Mesothelial cell of epicardium (in vitro differentiated cells): ENCODE data around the gene ASB18. TPM values are rescaled to one million over a fixed set of nuclear protein-coding genes. Genes with fewer than 3 reads are reported as not detected.

Source experiments
- DNase-seq, 2 experiments: peaks; one replicate each; pipeline ENCODE4 v3.0.0; 2021; ENCODE audit warnings: low spot score in 2 of 2; ENCODE audit not compliant: unreplicated experiment in 2 of 2
- H3K27ac Mint-ChIP-seq: 2 replicates; pipeline ENCODE4 v1.8.0; 2021; ENCODE audit warnings: mixed read lengths
- H3K27me3 Mint-ChIP-seq: 2 replicates; pipeline ENCODE4 v1.8.0; 2021; ENCODE audit warnings: low read depth, mixed read lengths
- H3K36me3 Mint-ChIP-seq: 2 replicates; pipeline ENCODE4 v1.8.0; 2021; ENCODE audit warnings: mixed read lengths
- H3K4me1 Mint-ChIP-seq: 2 replicates; pipeline ENCODE4 v1.8.0; 2021; ENCODE audit warnings: mixed read lengths
- H3K4me3 Mint-ChIP-seq: 2 replicates; pipeline ENCODE4 v1.8.0; 2021; ENCODE audit warnings: mild to moderate bottlenecking, moderate library complexity, mixed read lengths
- H3K9me3 Mint-ChIP-seq: 2 replicates; pipeline ENCODE4 v1.8.0; 2021; ENCODE audit warnings: mixed read lengths
- CTCF ChIP-seq: fragments of 200-600 bp; sonication (generic); IDR thresholded peaks from one replicate; pipeline ENCODE4 v1.5.0; 2021; ENCODE audit warnings: antibody characterized with exemption; ENCODE audit not compliant: unreplicated experiment
- total RNA-seq: library from RNA; stranded (reverse); gene quantifications from 3 replicates; pipeline ENCODE4 v1.2.1, GENCODE V29; 2021

The ASB18 gene
- total RNA-seq, 1 donor from 2014 or later, result not detected

- no peaks in the 10 kb centered on the region for H3K36me3 Mint-ChIP-seq
- H3K4me3 Mint-ChIP-seq, result no peak overlapping the region
- peaks cover 13% of the 10 kb centered on the region for H3K27me3 Mint-ChIP-seq
- no peaks in the 10 kb centered on the region for H3K9me3 Mint-ChIP-seq
- TF ChIP-seq CTCF, result no peak
- DNase-seq, result no peak
- H3K4me1 Mint-ChIP-seq, result no peaks in the 10 kb centered on the region
- H3K27ac Mint-ChIP-seq, result no peak overlapping the region
These were observed 34.8 kb upstream of the ASB18 start for GRCh38 chr2:236298924-236299475.

- H3K36me3 Mint-ChIP-seq, result no peaks in the 10 kb centered on the region
- H3K4me1 Mint-ChIP-seq, result no peaks in the 10 kb centered on the region
- H3K27me3 Mint-ChIP-seq, result peaks cover 29% of the 10 kb centered on the region
- H3K9me3 Mint-ChIP-seq, result no peaks in the 10 kb centered on the region
- no peak overlapping the region for H3K27ac Mint-ChIP-seq
- DNase-seq, result no peak
- TF ChIP-seq CTCF, result no peak
- no peak overlapping the region for H3K4me3 Mint-ChIP-seq
These were observed 31.3 kb upstream of the ASB18 start for GRCh38 chr2:236295481-236295880.

GRCh38 chr2:236294647-236295046 lies 30.4 kb upstream of the ASB18 start:
- Mint-ChIP-seq H3K9me3 (no peaks in the 10 kb centered on the region), H3K4me3 (no peak overlapping the region), H3K27me3 (peaks cover 36% of the 10 kb centered on the region), H3K36me3 (no peaks in the 10 kb centered on the region), H3K4me1 (no peaks in the 10 kb centered on the region), H3K27ac (no peak overlapping the region)
- no peak for DNase-seq
- no peak for TF ChIP-seq CTCF

GRCh38 chr2:236293241-236293810 lies 29.1 kb upstream of the ASB18 start:
- Mint-ChIP-seq H3K27ac (no peak overlapping the region), H3K4me1 (no peaks in the 10 kb centered on the region), H3K27me3 (peaks cover 50% of the 10 kb centered on the region), H3K36me3 (no peaks in the 10 kb centered on the region), H3K9me3 (no peaks in the 10 kb centered on the region), H3K4me3 (no peak overlapping the region)
- TF ChIP-seq CTCF, result no peak
- no peak for DNase-seq

- no peaks in the 10 kb centered on the region for H3K36me3 Mint-ChIP-seq
These were observed 27.7 kb upstream of the ASB18 start for GRCh38 chr2:236291911-236292310.

More at GRCh38 chr2:236291911-236292310, 27.7 kb upstream of the ASB18 start:
- Mint-ChIP-seq H3K27me3 (peaks cover 57% of the 10 kb centered on the region), H3K9me3 (no peaks in the 10 kb centered on the region), H3K4me3 (no peak overlapping the region), H3K4me1 (no peaks in the 10 kb centered on the region), H3K27ac (no peak overlapping the region)
- no peak for DNase-seq
- no peak for TF ChIP-seq CTCF
